ENCODE measurements around the gene ANO10.
"Not testable (repeated sequence)": the region's sequence is repeated elsewhere in the genome, so short reads cannot be mapped to it uniquely, and the experiment has no call there.

Gene ANO10

GRCh38 chr3:43581343-43581742 lies 40.5 kb downstream of the ANO10 start:
- DNase-seq (ENCODE audit: low read depth), result no peak

- DNase-seq (ENCODE audit: low read depth), result no peak
Measured at GRCh38 chr3:43580181-43580580, 41.6 kb downstream of the ANO10 start.

- no peak for DNase-seq (ENCODE audit: low read depth)
Measured at GRCh38 chr3:43573576-43573975, 48.2 kb downstream of the ANO10 start.

GRCh38 chr3:43565661-43566341 lies 56.0 kb downstream of the ANO10 start:
- DNase-seq (ENCODE audit: low read depth), result not testable (repeated sequence)

- no peak for DNase-seq (ENCODE audit: low read depth)
Measured at GRCh38 chr3:43559961-43560360, 61.9 kb downstream of the ANO10 start.

GRCh38 chr3:43558171-43558570 lies 63.6 kb downstream of the ANO10 start:
- no peak for DNase-seq (ENCODE audit: low read depth)

- DNase-seq (ENCODE audit: low read depth), result no peak
Measured at GRCh38 chr3:43549626-43550290, 72.1 kb downstream of the ANO10 start.

- not testable (repeated sequence) for DNase-seq (ENCODE audit: low read depth)
Measured at GRCh38 chr3:43544277-43544676, 77.5 kb downstream of the ANO10 start.

- DNase-seq (ENCODE audit: low read depth), result no peak
Measured at GRCh38 chr3:43542328-43543043, 79.3 kb downstream of the ANO10 start.

GRCh38 chr3:43540624-43541023 lies 81.2 kb downstream of the ANO10 start:
- DNase-seq (ENCODE audit: low read depth), result no peak

- DNase-seq (ENCODE audit: low read depth), result no peak
Measured at GRCh38 chr3:43539321-43539720, 82.5 kb downstream of the ANO10 start.

GRCh38 chr3:43537225-43537624 lies 84.6 kb downstream of the ANO10 start:
- no peak for DNase-seq (ENCODE audit: low read depth)

GRCh38 chr3:43534675-43535074 lies 87.1 kb downstream of the ANO10 start:
- DNase-seq (ENCODE audit: low read depth), result no peak

GRCh38 chr3:43533009-43533408 lies 88.8 kb downstream of the ANO10 start:
- no peak for DNase-seq (ENCODE audit: low read depth)

- DNase-seq (ENCODE audit: low read depth), result no peak
Measured at GRCh38 chr3:43531835-43532234, 90.0 kb downstream of the ANO10 start.

- DNase-seq (ENCODE audit: low read depth), result no peak
Measured at GRCh38 chr3:43528498-43529099, 93.2 kb downstream of the ANO10 start.

- no peak for DNase-seq (ENCODE audit: low read depth)
Measured at GRCh38 chr3:43526956-43527355, 94.9 kb downstream of the ANO10 start.

- DNase-seq (ENCODE audit: low read depth), result no peak
Measured at GRCh38 chr3:43525941-43526607, 95.7 kb downstream of the ANO10 start.

- no peak for DNase-seq (ENCODE audit: low read depth)
Measured at GRCh38 chr3:43525386-43525785, 96.4 kb downstream of the ANO10 start.

GRCh38 chr3:43523454-43524053 lies 98.3 kb downstream of the ANO10 start:
- DNase-seq (ENCODE audit: low read depth), result no peak

GRCh38 chr3:43522727-43523362 lies 99.0 kb downstream of the ANO10 start:
- no peak for DNase-seq (ENCODE audit: low read depth)
